Tibial artery (tissue), 4 donors: ENCODE results near the gene FCRL6.
A peak's percentile ranks its signal among the peaks of the same experiment; 100 is the strongest.

Experiments used
- DNase-seq, 2 donors: peaks; one replicate each; pipeline ENCODE4 v3.0.0-alpha.2; 2019
- H3K27ac ChIP-seq, 2 donors: fragments of 200-600 bp; sonication (generic) in 1 of 2; 1 replicate in 1 of 2; 2 replicates in 1 of 2; pipeline ENCODE4 v1.5.1; 2018 to 2019; ENCODE audit warnings: mild to moderate bottlenecking in 1 of 2
- H3K27me3 ChIP-seq, 2 donors: fragments of 200-600 bp; sonication (generic) in 1 of 2; one replicate each; pipeline versions ENCODE4 v1.5.1 to v1.6.0; 2016 to 2019
- H3K36me3 ChIP-seq, 3 donors: fragments of 200-600 bp; sonication (generic) in 2 of 3; one replicate each; pipeline ENCODE4 v1.5.1; 2016 to 2019; ENCODE audit warnings: mild to moderate bottlenecking in 2 of 3
- H3K4me1 ChIP-seq, 4 donors: fragments of 200-600 bp; sonication (generic) in 2 of 4; 1 replicate in 3 of 4; 2 replicates in 1 of 4; pipeline ENCODE4 v1.5.1; 2016 to 2019
- H3K4me3 ChIP-seq, 2 donors: fragments of 200-600 bp; sonication (generic) in 1 of 2; 1 replicate in 1 of 2; 2 replicates in 1 of 2; pipeline ENCODE4 v1.5.1; 2018 to 2019; ENCODE audit warnings: mild to moderate bottlenecking in 2 of 2
- H3K9me3 ChIP-seq, 3 donors: fragments of 200-600 bp; sonication (generic) in 1 of 3; one replicate each; pipeline ENCODE4 v1.5.1; 2016 to 2019
- intact Hi-C: fragments of 100-400 bp; cut with DNase I; formaldehyde crosslinking; loops from one replicate; pipeline ENCODE4 v1.15.0; 2023; ENCODE audit warnings: low total_unique reads
- TF ChIP-seq, protein P1 (sequence below), 2 experiments: fragments of 200-600 bp in 1 of 2; fragments of 450-650 bp in 1 of 2; IDR thresholded peaks; one replicate each; pipeline ENCODE4 v1.5.1; 2017 to 2019; ENCODE audit warnings: antibody characterized with exemption in 2 of 2, mild to moderate bottlenecking in 1 of 2, moderate library complexity in 1 of 2

The FCRL6 gene

DNA sequence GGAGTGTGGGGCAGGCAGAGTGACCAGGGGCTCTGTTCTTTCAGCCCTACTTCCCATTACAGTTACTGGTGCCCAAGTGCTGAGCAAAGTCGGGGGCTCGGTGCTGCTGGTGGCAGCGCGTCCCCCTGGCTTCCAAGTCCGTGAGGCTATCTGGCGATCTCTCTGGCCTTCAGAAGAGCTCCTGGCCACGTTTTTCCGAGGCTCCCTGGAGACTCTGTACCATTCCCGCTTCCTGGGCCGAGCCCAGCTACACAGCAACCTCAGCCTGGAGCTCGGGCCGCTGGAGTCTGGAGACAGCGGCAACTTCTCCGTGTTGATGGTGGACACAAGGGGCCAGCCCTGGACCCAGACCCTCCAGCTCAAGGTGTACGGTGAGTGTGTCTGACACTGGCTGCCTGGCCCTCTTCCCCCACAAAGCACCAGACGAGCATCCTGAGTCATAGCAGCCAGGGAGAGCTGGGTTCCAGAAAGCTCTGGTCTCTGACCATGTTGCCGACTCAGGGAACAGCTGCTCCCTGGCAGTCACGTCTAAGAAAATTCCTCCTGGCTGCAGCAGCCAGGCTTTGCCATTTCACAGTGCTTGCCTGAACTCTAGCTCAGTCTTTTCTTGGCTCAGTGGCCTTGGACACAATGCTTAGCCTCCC is 27.8 kb downstream of the FCRL6 start:
- intact Hi-C loops, result no loop called here
- Histone ChIP-seq H3K36me3 (peaks cover 0 to 11% (median 0%) of the 10 kb centered on the region in 3 donors), H3K9me3 (no peaks in the 10 kb centered on the region), H3K4me3 (no peak overlapping the region), H3K4me1 (no peaks in the 10 kb centered on the region), H3K27ac (no peak overlapping the region), H3K27me3 (no peaks in the 10 kb centered on the region)
- DNase-seq, result peak in 1 of 2 donors; percentile 30
- TF ChIP-seq, protein P1, sequence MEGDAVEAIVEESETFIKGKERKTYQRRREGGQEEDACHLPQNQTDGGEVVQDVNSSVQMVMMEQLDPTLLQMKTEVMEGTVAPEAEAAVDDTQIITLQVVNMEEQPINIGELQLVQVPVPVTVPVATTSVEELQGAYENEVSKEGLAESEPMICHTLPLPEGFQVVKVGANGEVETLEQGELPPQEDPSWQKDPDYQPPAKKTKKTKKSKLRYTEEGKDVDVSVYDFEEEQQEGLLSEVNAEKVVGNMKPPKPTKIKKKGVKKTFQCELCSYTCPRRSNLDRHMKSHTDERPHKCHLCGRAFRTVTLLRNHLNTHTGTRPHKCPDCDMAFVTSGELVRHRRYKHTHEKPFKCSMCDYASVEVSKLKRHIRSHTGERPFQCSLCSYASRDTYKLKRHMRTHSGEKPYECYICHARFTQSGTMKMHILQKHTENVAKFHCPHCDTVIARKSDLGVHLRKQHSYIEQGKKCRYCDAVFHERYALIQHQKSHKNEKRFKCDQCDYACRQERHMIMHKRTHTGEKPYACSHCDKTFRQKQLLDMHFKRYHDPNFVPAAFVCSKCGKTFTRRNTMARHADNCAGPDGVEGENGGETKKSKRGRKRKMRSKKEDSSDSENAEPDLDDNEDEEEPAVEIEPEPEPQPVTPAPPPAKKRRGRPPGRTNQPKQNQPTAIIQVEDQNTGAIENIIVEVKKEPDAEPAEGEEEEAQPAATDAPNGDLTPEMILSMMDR (IDR thresholded peaks at IDR 0.05), result no peak

DNA sequence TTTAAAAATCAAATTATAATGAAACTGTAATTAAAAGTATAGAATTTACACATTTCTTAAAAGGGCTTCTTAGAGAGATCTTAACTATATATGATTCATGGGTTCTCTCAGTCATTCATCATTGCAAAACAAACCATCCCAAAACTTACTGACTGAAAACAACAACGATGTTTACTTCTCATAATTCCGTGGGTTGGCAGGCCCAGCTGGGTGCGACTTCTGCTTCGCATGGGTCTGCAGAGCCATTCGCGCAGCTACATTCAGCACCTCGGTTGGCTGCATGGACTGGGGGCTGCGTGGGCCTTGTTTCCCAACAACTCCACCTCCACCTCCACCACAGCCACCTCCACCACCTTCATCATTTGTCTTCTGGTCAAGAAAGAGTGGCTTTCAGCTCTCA is 28.6 kb downstream of the FCRL6 start:
- intact Hi-C loops, result no loop called here
- H3K36me3 ChIP-seq, result peaks cover 0 to 12% (median 0%) of the 10 kb centered on the region in 3 donors
- H3K9me3 ChIP-seq, result no peaks in the 10 kb centered on the region
- no peaks in the 10 kb centered on the region for H3K4me1 ChIP-seq
- no peaks in the 10 kb centered on the region for H3K27me3 ChIP-seq
- no peak overlapping the region for H3K27ac ChIP-seq
- DNase-seq, result no peak
- H3K4me3 ChIP-seq, result no peak overlapping the region
- TF ChIP-seq, protein P1 (IDR thresholded peaks at IDR 0.05), result no peak

DNA sequence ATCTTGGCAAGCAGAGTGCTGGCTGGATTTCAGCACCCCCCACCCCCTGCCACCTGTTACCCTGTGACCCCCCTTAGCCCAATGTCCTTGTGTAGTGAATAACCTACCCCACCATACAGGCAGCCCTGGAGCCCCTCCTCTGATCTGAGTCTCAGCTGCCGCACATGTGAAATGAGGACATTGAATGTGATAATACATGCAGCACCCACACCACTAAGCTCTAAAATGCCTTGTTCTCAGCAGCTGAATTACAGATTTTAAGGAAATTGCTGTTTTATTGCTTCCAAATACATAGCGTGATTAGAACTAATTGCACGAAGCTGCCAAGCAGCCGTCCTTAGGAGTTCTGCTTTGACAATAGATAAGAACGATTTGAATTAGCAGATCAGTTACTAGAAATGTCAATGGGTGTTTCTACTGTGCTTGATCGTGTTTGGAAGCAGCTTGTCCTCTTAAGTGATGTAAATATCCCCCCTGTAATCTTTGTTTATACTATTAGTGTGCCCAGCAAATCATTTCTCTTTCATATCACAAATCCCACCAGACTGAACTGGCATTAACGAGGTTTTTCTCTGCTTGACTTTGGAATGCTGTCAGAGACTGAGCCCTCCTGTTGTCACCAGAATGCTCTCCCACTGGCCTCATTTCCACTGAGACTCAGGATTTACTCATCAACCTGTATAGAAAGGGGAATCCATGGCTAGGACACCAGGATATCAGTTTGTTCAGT is 29.4 kb downstream of the FCRL6 start:
- TF ChIP-seq, protein P1 (IDR thresholded peaks at IDR 0.05), result no peak
- Histone ChIP-seq H3K27me3 (no peaks in the 10 kb centered on the region), H3K4me3 (no peak overlapping the region), H3K27ac (no peak overlapping the region), H3K4me1 (no peaks in the 10 kb centered on the region), H3K9me3 (no peaks in the 10 kb centered on the region), H3K36me3 (peaks cover 0 to 18% (median 0%) of the 10 kb centered on the region in 3 donors)
- intact Hi-C loops, result no loop called here
- DNase-seq, result no peak

GRCh38 chr1:159832309-159832708 is 30.1 kb downstream of the FCRL6 start:
- Histone ChIP-seq H3K36me3 (peaks cover 0 to 25% (median 5%) of the 10 kb centered on the region in 3 donors), H3K4me3 (no peak overlapping the region), H3K9me3 (no peaks in the 10 kb centered on the region), H3K4me1 (no peaks in the 10 kb centered on the region), H3K27me3 (no peaks in the 10 kb centered on the region), H3K27ac (no peak overlapping the region)
- DNase-seq, result no peak
- intact Hi-C loops, result no loop called here
- TF ChIP-seq, protein P1 (IDR thresholded peaks at IDR 0.05), result no peak

DNA sequence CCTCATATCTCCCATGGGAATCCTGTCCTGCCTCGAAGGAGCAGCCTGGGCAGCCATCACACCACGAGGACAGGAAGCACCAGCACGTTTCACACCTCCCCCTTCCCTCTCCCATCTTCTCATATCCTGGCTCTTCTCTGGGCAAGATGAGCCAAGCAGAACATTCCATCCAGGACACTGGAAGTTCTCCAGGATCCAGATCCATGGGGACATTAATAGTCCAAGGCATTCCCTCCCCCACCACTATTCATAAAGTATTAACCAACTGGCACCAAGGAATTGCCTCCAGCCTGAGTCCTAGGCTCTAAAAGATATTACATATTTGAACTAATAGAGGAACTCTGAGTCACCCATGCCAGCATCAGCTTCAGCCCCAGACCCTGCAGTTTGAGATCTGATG is 33.2 kb downstream of the FCRL6 start:
- intact Hi-C loops, result no loop called here
- TF ChIP-seq, protein P1 (IDR thresholded peaks at IDR 0.05), result no peak
- DNase-seq, result no peak
- H3K36me3 ChIP-seq, result peaks cover 0 to 47% (median 10%) of the 10 kb centered on the region in 3 donors
- H3K27me3 ChIP-seq, result no peaks in the 10 kb centered on the region
- H3K27ac ChIP-seq, result no peak overlapping the region
- H3K9me3 ChIP-seq, result no peaks in the 10 kb centered on the region
- H3K4me3 ChIP-seq, result no peak overlapping the region
- H3K4me1 ChIP-seq, result no peaks in the 10 kb centered on the region
